Mammary microvascular endothelial cell (primary cell): ENCODE measurements around the gene MAGEE1. TPM values are rescaled to one million over a fixed set of nuclear protein-coding genes. Genes with fewer than 3 reads are reported as not detected.

ENCODE experiments used
- total RNA-seq: library from RNA; depleted of rRNA; stranded (reverse); fragments of >200 nt; gene quantifications from 2 replicates; pipeline ENCODE4 v1.2.3, GENCODE V29; 2015

The MAGEE1 gene
- 0.25 and 0.87 TPM in 2 replicates for total RNA-seq

GRCh38 chrX:76427560-76428242 lies at the start of gene MAGEE1:
TSS of gene MAGEE1 (plus strand) at chrX:76427710. CDS start at chrX:76427931, 221 bp downstream.

